Measurements from ENCODE around the gene TBATA. TPM values are rescaled to one million over a fixed set of nuclear protein-coding genes. Genes with fewer than 3 reads are reported as not detected.

Gene TBATA
- total and polyA plus RNA-seq, 2 of the 8 experiments (the other 6 are each of a cell fraction or from before 2014, with no cell fraction given) = not detected

GRCh38 chr10:70801854-70802253, 16.7 kb upstream of the TBATA start:
- Histone ChIP-seq H4K8ac (ENCODE audit: extremely low read depth, insufficient read depth, low read length) (no peak overlapping the region), H3K36me3 (ENCODE audit: control insufficient read depth in 2 of 4, insufficient read depth in 4 of 4, low read length in 3 of 4) (no peaks in the 10 kb centered on the region), H3K9ac (replicated peaks in 1 of 4; ENCODE audit: extremely low read depth in 1 of 4, low read depth in 3 of 4, low read length in 3 of 4) (no peak overlapping the region), H4K20me1 (replicated peaks in 1 of 2; ENCODE audit: control insufficient read depth in 1 of 2, insufficient read depth in 2 of 2, low read length in 2 of 2) (no peaks in the 10 kb centered on the region), H3K56ac (replicated peaks; ENCODE audit: insufficient read length, low read depth, low read length) (no peak overlapping the region), H4K5ac (ENCODE audit: insufficient read length, low read depth, low read length) (no peak overlapping the region), H3K79me2 (ENCODE audit: control insufficient read depth in 1 of 2, insufficient read depth in 2 of 2, low read length in 2 of 2) (no peaks in the 10 kb centered on the region), H4K91ac (replicated peaks; ENCODE audit: insufficient read length, low read length) (no peak overlapping the region), H3K4me3 (ENCODE audit: extremely low read depth in 1 of 4, insufficient read depth in 2 of 4, low read depth in 3 of 4, low read length in 4 of 4) (no peak overlapping the region), H3K27ac (ENCODE audit: low read depth, low read length) (no peak overlapping the region), H3K23me2 (ENCODE audit: low read depth, low read length) (no peaks in the 10 kb centered on the region), H2BK5ac (ENCODE audit: low read depth, low read length) (no peak overlapping the region), H2BK120ac (replicated peaks; ENCODE audit: low read depth, low read length) (no peak overlapping the region), H3K14ac (ENCODE audit: insufficient read length) (no peak overlapping the region), H3K23ac (ENCODE audit: insufficient read length) (no peak overlapping the region), H3K79me1 (ENCODE audit: low read depth, low read length) (no peaks in the 10 kb centered on the region), H3K4me1 (replicated peaks in 1 of 4; ENCODE audit: control insufficient read depth in 3 of 4, insufficient read depth in 4 of 4, low read length in 3 of 4) (peaks cover 0 to 2% (median 0%) of the 10 kb centered on the region in 4 experiments; a peak in 1 of 7 replicates), H2BK15ac (ENCODE audit: low read length) (no peak overlapping the region), H3K4me2 (ENCODE audit: insufficient read depth in 1 of 2, low read depth in 2 of 2, low read length in 2 of 2) (no peak overlapping the region), H2AFZ (ENCODE audit: low read length) (no peak overlapping the region), H2BK12ac (ENCODE audit: low read depth, low read length) (no peak overlapping the region), H2BK20ac (ENCODE audit: low read length) (no peak overlapping the region), H3K27me3 (replicated peaks in 1 of 4; ENCODE audit: control insufficient read depth in 3 of 4, extremely low read depth in 1 of 4, insufficient read depth in 3 of 4, low read length in 3 of 4) (no peaks in the 10 kb centered on the region), H3K18ac (ENCODE audit: extremely low read depth, low read length) (no peak overlapping the region), H3K4ac (replicated peaks; ENCODE audit: insufficient read length, low read depth, low read length) (no peak overlapping the region), H3K9me3 (ENCODE audit: insufficient read depth in 2 of 2, low read depth in 1 of 2, low read length in 1 of 2) (no peaks in the 10 kb centered on the region), H2AK5ac (ENCODE audit: low read depth, low read length) (no peak overlapping the region)
- ChIA-PET CTCF (ENCODE audit: partially characterized antibody) (interaction anchor here (1.6 kb wide), 1 partner anchor 41 kb away, joined by 3 read pairs; no protein-coding TSS in a partner anchor), POLR2A (ENCODE audit: partially characterized antibody) (no interaction called here)
- TF ChIP-seq GABPA (IDR thresholded peaks at IDR 0.05; ENCODE audit: borderline replicate concordance, insufficient read depth, low read length) (no peak), TCF12 (IDR thresholded peaks at IDR 0.05; ENCODE audit: low read depth, low read length) (no peak), SUZ12 (IDR thresholded peaks at IDR 0.05; ENCODE audit: low read length) (no peak), SP1 (IDR thresholded peaks at IDR 0.05; ENCODE audit: low read depth, low read length) (no peak)
- FAIRE-seq (no peak), DNase-seq (ENCODE audit: low read depth in 1 of 2, low spot score in 2 of 2) (no peak)
- WGBS, 2 experiments (ENCODE audit: extremely low coverage in 1 of 2, insufficient coverage in 1 of 2, insufficient read length in 1 of 2, insufficient replicate concordance in 2 of 2, low coverage in 1 of 2, low lambda C conversion rate in 2 of 2, missing lambda C conversion rate in 1 of 2) = 96% methylated on average over 1 of the region's 1 CpG; no CpG with 5 or more reads in 1 of the 2 experiments

Measured in H1 (cell line).